IPS-18a (cell line): ENCODE results near the gene SIAH3.

Experiments used
- H3K27ac ChIP-seq: one replicate; pipeline ENCODE4 v1.5.1; 2013; ENCODE audit warnings: low read length
- H3K27me3 ChIP-seq: one replicate; pipeline ENCODE4 v1.6.1; 2013; ENCODE audit warnings: mild to moderate bottlenecking, low read length; ENCODE audit not compliant: control insufficient read depth, insufficient read depth
- H3K36me3 ChIP-seq: one replicate; pipeline ENCODE4 v1.6.1; 2013; ENCODE audit warnings: low read depth, low read length; ENCODE audit not compliant: control insufficient read depth
- H3K4me1 ChIP-seq: one replicate; pipeline ENCODE4 v1.6.1; 2013; ENCODE audit warnings: low read depth, low read length; ENCODE audit not compliant: control insufficient read depth
- H3K4me3 ChIP-seq: one replicate; pipeline ENCODE4 v1.5.1; 2013; ENCODE audit warnings: low read length
- H3K9ac ChIP-seq: one replicate; pipeline ENCODE4 v1.6.1; 2013; ENCODE audit warnings: mild to moderate bottlenecking, low read length, moderate library complexity
- H3K9me3 ChIP-seq: one replicate; pipeline ENCODE4 v1.6.1; 2013; ENCODE audit warnings: low read depth, low read length; ENCODE audit not compliant: control insufficient read depth

SIAH3 gene

DNA sequence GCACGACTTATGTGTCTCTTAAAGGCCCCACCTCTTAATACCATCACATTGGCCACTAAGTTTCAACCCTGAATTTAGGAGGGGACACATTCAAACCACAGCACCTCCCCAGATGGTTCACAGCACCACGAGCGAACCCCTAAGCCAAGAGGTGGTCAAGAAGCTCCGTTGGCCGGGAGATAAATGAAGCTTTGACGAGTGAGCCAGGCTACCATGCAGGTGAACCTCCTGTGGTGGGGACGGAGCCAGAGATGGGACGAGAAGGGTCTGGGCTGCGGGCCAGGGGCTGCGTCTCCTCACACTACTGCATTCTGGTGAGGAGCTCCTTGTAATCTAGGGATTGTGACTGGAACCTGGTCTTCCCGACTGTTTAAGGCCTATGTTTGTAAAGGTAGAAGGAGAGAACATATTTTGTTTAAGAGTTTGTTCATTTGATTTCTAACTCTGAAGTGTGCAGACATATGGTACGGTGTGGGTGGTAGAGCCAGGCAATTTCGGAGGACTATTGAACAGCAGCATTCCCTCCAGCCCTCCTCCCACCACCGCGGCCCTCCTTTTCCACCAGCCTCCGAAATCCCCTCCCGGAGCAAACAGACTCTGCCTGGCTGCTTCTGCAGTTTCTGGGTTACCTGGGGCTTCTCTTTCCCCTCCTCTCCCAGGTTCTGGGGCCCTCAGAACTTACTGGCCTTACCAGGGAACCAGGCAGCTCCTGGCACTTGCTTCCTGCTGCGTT lies 31.3 kb downstream of the SIAH3 start:
- H3K4me3 ChIP-seq: no peak overlapping the region

GRCh38 chr13:45817833-45818232 lies 33.7 kb downstream of the SIAH3 start:
- H3K4me1 ChIP-seq: no peaks in the 10 kb centered on the region
- no peak overlapping the region for H3K4me3 ChIP-seq
- no peak overlapping the region for H3K9ac ChIP-seq

More for the DNA sequence above, 31.3 kb downstream of the SIAH3 start:
- Histone ChIP-seq H3K9ac (no peak overlapping the region), H3K4me1 (no peaks in the 10 kb centered on the region), H3K27me3 (no peaks in the 10 kb centered on the region), H3K36me3 (no peaks in the 10 kb centered on the region), H3K27ac (no peak overlapping the region), H3K9me3 (no peaks in the 10 kb centered on the region)

GRCh38 chr13:45816427-45816826 lies 35.1 kb downstream of the SIAH3 start:
- H3K27me3 ChIP-seq: no peaks in the 10 kb centered on the region
- H3K9ac ChIP-seq: no peak overlapping the region
- no peaks in the 10 kb centered on the region for H3K36me3 ChIP-seq
- H3K27ac ChIP-seq: no peak overlapping the region
- no peaks in the 10 kb centered on the region for H3K4me1 ChIP-seq
- H3K9me3 ChIP-seq: no peaks in the 10 kb centered on the region
- no peak overlapping the region for H3K4me3 ChIP-seq

More at GRCh38 chr13:45817833-45818232, 33.7 kb downstream of the SIAH3 start:
- no peak overlapping the region for H3K27ac ChIP-seq
- no peaks in the 10 kb centered on the region for H3K27me3 ChIP-seq
- no peaks in the 10 kb centered on the region for H3K36me3 ChIP-seq
- H3K9me3 ChIP-seq: no peaks in the 10 kb centered on the region

GRCh38 chr13:45812695-45813372 lies 38.7 kb downstream of the SIAH3 start:
- no peaks in the 10 kb centered on the region for H3K36me3 ChIP-seq
- no peak overlapping the region for H3K27ac ChIP-seq
- no peaks in the 10 kb centered on the region for H3K9me3 ChIP-seq
- no peaks in the 10 kb centered on the region for H3K27me3 ChIP-seq
- H3K4me1 ChIP-seq: no peaks in the 10 kb centered on the region
- no peak overlapping the region for H3K9ac ChIP-seq
- H3K4me3 ChIP-seq: no peak overlapping the region

DNA sequence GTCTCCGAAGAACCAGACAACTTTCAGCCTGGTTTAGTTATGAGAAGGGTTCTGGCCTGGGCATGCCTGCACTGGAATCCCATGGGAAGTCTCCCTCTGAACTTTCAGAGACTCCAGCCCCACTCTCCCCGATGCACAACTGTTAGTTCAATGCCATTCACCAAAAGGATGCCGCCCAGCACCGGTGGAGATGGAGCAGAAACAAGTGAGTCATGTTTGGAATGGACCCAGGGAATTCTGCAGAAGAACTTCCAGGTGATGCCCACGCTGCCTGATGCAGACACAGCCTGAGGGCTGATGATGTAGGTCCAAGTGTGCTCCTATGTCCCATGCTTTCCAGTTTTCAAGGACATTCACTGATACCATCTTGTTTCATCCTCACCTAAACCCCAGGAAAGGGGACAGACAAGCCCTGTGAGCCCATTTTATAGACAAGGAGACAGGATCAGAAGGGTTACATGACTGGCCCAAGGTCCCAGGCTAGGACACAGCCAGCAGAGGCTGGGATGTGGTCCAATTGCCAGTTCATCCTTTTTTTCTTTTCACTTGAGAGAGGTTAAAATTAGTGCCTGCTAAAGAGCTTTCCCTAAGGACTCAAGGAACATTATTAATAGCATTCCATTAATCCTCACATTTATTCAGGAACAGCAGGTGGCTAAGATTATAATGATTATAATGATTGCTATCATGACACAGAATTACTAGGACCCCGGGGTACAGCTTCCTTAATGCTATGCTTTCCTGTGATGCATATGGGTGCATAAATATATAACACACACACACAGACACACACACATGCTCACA lies 39.5 kb downstream of the SIAH3 start:
- no peak overlapping the region for H3K9ac ChIP-seq
- H3K27ac ChIP-seq: no peak overlapping the region
- H3K36me3 ChIP-seq: no peaks in the 10 kb centered on the region
- H3K9me3 ChIP-seq: no peaks in the 10 kb centered on the region
- no peak overlapping the region for H3K4me3 ChIP-seq
- no peaks in the 10 kb centered on the region for H3K27me3 ChIP-seq
- no peaks in the 10 kb centered on the region for H3K4me1 ChIP-seq

DNA sequence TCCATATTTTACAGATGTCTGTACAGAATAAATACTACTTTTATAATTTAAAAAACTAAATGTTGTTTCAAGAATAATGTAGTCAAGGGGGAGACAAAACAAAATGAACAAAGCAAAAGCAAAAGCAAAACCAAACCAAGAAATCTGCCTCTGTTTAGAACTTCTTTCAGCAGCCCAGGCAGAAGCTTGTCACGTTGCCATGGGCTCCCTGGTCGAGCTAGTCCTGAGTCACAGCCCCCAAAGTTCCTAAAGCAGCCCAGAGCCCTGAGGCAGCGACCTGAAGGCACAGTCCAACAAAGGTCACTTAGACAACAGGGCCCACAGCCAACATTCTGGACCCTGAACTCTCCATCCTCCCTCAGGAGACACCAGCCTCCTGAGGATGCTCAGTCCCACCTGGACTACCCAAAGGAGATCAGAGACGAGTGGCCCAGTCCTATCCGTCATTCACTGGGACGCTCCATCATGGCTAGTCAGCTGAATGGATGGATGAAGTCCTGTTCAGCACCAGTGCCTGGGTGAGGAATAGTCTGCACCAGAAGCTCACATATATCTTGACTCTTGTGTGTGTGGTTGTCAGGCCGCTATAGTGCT lies 41.7 kb downstream of the SIAH3 start:
- no peak overlapping the region for H3K4me3 ChIP-seq
- H3K9ac ChIP-seq: no peak overlapping the region
- no peaks in the 10 kb centered on the region for H3K4me1 ChIP-seq
- H3K27me3 ChIP-seq: no peaks in the 10 kb centered on the region
- no peaks in the 10 kb centered on the region for H3K9me3 ChIP-seq
- H3K27ac ChIP-seq: no peak overlapping the region
- no peaks in the 10 kb centered on the region for H3K36me3 ChIP-seq

GRCh38 chr13:45808925-45809324 lies 42.6 kb downstream of the SIAH3 start:
- H3K36me3 ChIP-seq: no peaks in the 10 kb centered on the region

GRCh38 chr13:45807520-45808099 lies 43.9 kb downstream of the SIAH3 start:
- H3K4me1 ChIP-seq: no peaks in the 10 kb centered on the region
- H3K36me3 ChIP-seq: no peaks in the 10 kb centered on the region
- H3K9ac ChIP-seq: no peak overlapping the region
- no peaks in the 10 kb centered on the region for H3K27me3 ChIP-seq
- H3K9me3 ChIP-seq: no peaks in the 10 kb centered on the region
- no peak overlapping the region for H3K4me3 ChIP-seq
- no peak overlapping the region for H3K27ac ChIP-seq

More at GRCh38 chr13:45808925-45809324, 42.6 kb downstream of the SIAH3 start:
- no peak overlapping the region for H3K27ac ChIP-seq
- no peak overlapping the region for H3K9ac ChIP-seq
- H3K4me1 ChIP-seq: no peaks in the 10 kb centered on the region
- no peaks in the 10 kb centered on the region for H3K27me3 ChIP-seq
- no peak overlapping the region for H3K4me3 ChIP-seq
- H3K9me3 ChIP-seq: no peaks in the 10 kb centered on the region

DNA sequence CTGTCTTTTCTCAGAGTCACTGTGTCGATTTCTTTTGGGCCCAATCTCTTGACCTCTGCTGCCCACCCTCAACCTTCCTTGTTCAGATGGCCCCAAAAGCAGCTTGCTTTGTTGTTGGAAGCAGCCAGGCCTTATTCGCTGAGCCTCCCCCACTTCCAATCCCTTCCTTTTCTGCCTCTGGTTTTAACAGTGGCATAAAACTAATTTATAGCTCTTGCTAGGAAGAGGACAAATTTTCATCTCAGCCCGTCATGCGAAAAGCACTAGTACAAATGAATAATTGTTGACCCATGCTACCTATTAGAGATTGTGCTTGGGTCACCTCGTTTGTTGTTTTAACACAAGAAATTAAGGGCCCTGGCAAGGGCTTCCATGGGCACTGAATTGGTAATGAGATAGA lies 51.1 kb downstream of the SIAH3 start:
- Histone ChIP-seq H3K4me3 (no peak overlapping the region), H3K4me1 (no peaks in the 10 kb centered on the region), H3K27me3 (no peaks in the 10 kb centered on the region), H3K9ac (no peak overlapping the region), H3K27ac (no peak overlapping the region), H3K36me3 (no peaks in the 10 kb centered on the region), H3K9me3 (no peaks in the 10 kb centered on the region)

DNA sequence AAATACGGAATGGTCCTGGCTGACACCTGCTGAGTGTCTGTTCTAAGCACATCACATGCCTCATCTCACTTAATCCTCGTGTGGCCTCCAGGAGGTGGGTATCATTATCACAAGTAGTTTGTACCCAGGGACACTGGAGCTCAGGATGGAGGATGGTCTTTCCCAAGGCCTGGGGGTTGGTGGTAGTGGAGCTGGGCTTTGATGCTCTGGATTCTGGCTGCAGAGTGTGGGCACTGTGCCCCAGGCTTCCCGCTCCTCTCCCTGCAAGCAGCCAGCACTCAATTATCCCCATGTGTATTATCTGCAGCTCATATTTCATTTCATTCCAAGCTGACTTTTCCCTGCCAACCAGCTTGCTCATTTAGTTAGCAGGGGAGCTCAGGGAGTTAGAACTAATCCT lies 52.1 kb downstream of the SIAH3 start:
- Histone ChIP-seq H3K9ac (no peak overlapping the region), H3K27me3 (no peaks in the 10 kb centered on the region), H3K9me3 (no peaks in the 10 kb centered on the region), H3K4me3 (no peak overlapping the region), H3K4me1 (no peaks in the 10 kb centered on the region), H3K27ac (no peak overlapping the region), H3K36me3 (no peaks in the 10 kb centered on the region)

DNA sequence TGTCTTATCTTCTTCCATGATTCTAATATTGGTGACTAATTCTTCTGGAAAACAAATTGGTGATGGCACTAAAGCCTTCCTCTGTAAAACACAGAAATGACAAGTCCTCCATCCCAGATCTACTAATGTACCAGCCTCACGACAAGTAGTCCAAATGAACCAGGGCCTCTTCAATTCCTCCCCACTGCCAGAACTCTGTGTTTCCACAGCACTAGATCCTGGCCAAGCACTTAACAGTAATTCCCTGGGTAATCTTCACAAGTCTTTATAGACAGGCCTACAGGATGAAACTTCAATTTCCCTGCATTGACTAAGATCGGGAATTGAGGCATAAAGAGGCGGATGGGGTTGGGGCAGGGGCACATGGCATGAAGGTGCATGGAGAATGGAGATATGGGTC lies 52.7 kb downstream of the SIAH3 start:
- no peaks in the 10 kb centered on the region for H3K36me3 ChIP-seq
- H3K9me3 ChIP-seq: no peaks in the 10 kb centered on the region
- no peaks in the 10 kb centered on the region for H3K27me3 ChIP-seq
- no peak overlapping the region for H3K27ac ChIP-seq
- H3K4me3 ChIP-seq: no peak overlapping the region
- H3K4me1 ChIP-seq: no peaks in the 10 kb centered on the region
- no peak overlapping the region for H3K9ac ChIP-seq
